Mucosa of descending colon (tissue), 3 donors: ENCODE results near the gene MLF2. TPM values are rescaled to one million over a fixed set of nuclear protein-coding genes. Genes with fewer than 3 reads are reported as not detected.

ENCODE experiments used
- ATAC-seq: fragments of 200-7000 bp; cut with Tn5 transposase; one replicate; pipeline ENCODE4 v1.9.1; 2020; ENCODE audit warnings: mild to moderate bottlenecking, moderate library complexity
- DNase-seq, 3 donors: peaks; one replicate each; pipeline ENCODE4 v3.0.0-alpha.2; 2020
- H3K36me3 ChIP-seq: fragments of 200-600 bp; one replicate; pipeline ENCODE4 v1.8.0; 2021; ENCODE audit warnings: low read depth, mild to moderate bottlenecking
- H3K4me1 ChIP-seq: fragments of 200-600 bp; one replicate; pipeline ENCODE4 v1.8.0; 2021; ENCODE audit warnings: low read depth, mild to moderate bottlenecking
- H3K4me3 ChIP-seq: fragments of 200-600 bp; one replicate; pipeline ENCODE4 v1.8.0; 2021; ENCODE audit warnings: mild to moderate bottlenecking
- H3K9me3 ChIP-seq: fragments of 200-600 bp; one replicate; pipeline ENCODE4 v1.8.0; 2021; ENCODE audit warnings: mild to moderate bottlenecking
- intact Hi-C, 2 donors: fragments of 100-400 bp; cut with DNase I in 1 of 2; cut with micrococcal nuclease in 1 of 2; formaldehyde crosslinking; loops; one replicate each; pipeline versions ENCODE4 v1.11.0 to v1.11.1; 2022; cut with DNase I, micrococcal nuclease
- total RNA-seq, 3 donors: library from RNA; stranded (reverse); fragmentation: NEBNext Ultra II Directional in 2 of 3; extraction: Animal tissue kit (Norgen Biotek cat#: 25700) in 2 of 3; gene quantifications; one replicate each; pipeline versions ENCODE4 v1.2.1 to v1.2.4, GENCODE V29; 2021 to 2023
- TF ChIP-seq, protein P1 (sequence below): fragments of 200-600 bp; IDR thresholded peaks from one replicate; pipeline ENCODE4 v1.8.0; 2022; ENCODE audit warnings: antibody characterized with exemption, mild to moderate bottlenecking
- donor health status: DM: no; HTN: no; CAD: no; lungs with moderate emphysema.
- donor health status: DM: no; HTN: no; CAD: no.
- donor health status: DM: no; HTN: yes; CAD: no.

MLF2 gene
- total RNA-seq, 3 donors from 2014 or later: 136 to 177 (median 149) TPM

DNA sequence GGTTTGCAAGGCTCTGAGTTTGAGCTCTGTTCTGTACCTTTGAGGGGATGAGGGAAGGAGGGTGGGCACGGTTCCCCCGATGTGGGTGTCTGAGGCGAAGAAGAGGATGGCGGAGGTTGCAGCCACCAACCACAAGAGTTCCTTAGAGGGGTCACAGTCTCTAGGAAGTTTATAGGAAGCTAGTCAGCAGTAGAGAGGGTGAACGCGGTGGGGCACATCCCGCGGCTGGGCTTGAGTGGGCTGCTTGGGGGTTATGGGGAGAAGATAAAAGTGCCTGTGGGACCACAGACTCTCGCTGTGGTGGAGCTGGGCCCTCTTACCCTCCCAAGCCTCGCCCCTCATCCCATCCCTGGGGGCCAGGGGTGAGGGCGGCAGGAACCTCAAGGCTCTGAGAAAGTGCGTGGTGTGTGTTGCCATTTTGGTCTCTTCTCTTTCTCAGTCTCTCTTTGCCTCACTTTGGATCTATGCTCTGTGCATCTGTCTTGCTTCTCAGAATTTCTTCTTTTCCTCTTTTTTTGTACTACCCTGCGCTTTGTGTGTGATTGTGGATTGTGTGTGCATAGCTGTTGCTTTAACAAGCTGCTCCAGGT lies 39.1 kb upstream of the MLF2 start:
- no peaks in the 10 kb centered on the region for H3K36me3 ChIP-seq
- H3K4me1 ChIP-seq: no peaks in the 10 kb centered on the region
- TF ChIP-seq, protein P1, sequence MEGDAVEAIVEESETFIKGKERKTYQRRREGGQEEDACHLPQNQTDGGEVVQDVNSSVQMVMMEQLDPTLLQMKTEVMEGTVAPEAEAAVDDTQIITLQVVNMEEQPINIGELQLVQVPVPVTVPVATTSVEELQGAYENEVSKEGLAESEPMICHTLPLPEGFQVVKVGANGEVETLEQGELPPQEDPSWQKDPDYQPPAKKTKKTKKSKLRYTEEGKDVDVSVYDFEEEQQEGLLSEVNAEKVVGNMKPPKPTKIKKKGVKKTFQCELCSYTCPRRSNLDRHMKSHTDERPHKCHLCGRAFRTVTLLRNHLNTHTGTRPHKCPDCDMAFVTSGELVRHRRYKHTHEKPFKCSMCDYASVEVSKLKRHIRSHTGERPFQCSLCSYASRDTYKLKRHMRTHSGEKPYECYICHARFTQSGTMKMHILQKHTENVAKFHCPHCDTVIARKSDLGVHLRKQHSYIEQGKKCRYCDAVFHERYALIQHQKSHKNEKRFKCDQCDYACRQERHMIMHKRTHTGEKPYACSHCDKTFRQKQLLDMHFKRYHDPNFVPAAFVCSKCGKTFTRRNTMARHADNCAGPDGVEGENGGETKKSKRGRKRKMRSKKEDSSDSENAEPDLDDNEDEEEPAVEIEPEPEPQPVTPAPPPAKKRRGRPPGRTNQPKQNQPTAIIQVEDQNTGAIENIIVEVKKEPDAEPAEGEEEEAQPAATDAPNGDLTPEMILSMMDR: no peak
- intact Hi-C loops: no loop called here
- no peaks in the 10 kb centered on the region for H3K9me3 ChIP-seq
- ATAC-seq (no peak), DNase-seq (no peak)
- no peak overlapping the region for H3K4me3 ChIP-seq

DNA sequence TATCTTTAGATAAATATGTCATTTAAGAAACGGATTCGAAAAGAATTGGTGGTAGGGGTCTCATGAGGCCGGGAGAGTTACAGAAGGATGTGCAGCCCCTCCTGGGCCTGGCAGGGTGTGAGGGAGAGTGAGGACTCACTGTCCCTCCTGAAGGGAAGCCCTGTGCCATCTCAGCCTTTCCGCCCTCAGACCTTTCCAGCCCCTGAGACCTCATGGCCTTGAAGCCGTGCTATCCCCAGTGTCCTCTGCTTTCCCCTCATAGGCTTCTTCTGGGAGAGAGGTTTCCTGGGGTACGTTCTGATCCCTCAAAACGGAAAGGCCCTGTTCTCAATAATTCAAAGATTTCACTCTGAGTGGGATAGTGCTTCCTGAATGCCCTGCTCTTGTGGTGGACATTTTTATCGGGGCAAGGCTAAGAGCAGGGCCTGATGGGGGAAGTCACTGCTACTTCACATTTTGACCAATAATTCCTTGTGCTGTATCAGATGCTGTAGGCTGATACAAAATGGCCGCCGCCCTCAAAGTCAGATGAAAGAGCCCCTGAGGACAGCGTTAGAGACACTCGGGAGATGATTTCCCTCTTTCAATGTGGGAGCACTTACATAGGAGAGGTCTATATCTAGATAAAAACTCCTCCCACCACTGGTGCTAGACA lies 37.7 kb upstream of the MLF2 start:
- ATAC-seq: no peak
- Histone ChIP-seq H3K4me1 (no peaks in the 10 kb centered on the region), H3K9me3 (no peaks in the 10 kb centered on the region), H3K4me3 (no peak overlapping the region), H3K36me3 (no peaks in the 10 kb centered on the region)
- TF ChIP-seq, protein P1: no peak
- intact Hi-C loops: no loop called here
- DNase-seq: no peak

DNA sequence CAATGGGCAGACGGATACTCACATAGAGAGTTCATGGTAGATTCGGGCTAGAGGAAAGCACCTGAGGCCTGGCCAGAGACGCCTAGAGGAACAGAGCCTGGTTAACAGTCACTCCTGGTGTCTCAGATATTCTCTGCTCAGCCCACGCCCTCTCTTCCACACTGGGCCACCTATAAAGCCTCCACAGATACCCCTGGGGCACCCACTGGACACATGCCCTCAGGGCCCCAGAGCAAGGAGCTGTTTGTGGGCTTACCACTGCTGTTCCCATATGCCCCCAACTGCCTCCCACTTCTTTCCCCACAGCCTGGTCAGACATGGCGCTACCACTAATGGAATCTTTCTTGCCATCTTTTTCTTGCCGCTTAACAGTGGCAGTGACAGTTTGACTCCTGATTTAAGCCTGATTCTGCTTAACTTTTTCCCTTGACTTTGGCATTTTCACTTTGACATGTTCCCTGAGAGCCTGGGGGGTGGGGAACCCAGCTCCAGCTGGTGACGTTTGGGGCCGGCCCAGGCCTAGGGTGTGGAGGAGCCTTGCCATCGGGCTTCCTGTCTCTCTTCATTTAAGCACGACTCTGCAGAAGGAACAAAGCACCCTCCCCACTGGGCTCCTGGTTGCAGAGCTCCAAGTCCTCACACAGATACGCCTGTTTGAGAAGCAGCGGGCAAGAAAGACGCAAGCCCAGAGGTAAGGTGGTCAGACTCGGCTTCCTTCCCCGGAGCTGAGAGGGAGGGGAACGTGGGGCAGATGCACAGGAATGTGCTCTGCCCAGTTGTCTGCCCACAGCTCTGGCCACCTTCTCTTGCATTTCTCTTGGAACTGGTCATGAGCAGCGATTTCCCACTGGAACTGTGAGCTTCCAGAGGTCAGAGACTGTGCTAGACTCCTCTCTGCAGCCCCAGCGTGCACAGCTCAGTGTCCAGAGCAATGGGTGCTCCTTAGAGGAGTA lies 36.3 kb upstream of the MLF2 start, which contains the start of gene CD4:
Gene CD4, plus strand, starts transcription at position 557 of the 953 bp plus-strand sequence. CDS start 10,611 bp downstream, outside the sequence.
- no peaks in the 10 kb centered on the region for H3K4me1 ChIP-seq
- no peaks in the 10 kb centered on the region for H3K36me3 ChIP-seq
- H3K4me3 ChIP-seq: no peak within 1 kb of the TSS
- DNase-seq: peak; percentile 66 to 81 (median 68)
- TF ChIP-seq, protein P1: no peak
- no peaks in the 10 kb centered on the region for H3K9me3 ChIP-seq
- peak; percentile 75 for ATAC-seq
- intact Hi-C loops: no loop called here

DNA sequence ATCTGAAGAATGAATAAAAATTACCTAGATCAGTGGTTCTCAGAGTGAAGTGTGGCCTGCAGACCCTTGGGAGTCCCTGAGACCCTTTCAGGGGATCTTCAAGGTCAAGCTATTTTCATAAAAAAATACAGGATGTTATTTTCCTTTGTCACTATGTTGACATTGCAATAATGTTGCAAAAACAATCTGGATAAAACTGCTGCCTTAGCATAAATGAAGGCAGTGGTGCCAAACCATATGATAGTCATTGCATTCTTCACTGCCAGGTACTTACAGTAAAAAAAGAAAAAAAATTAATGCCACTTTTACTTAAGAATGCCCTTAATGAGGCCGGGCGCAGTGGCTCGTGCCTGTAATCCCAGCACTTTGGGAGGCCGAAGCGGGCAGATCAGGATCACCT lies 34.4 kb upstream of the MLF2 start:
- DNase-seq: no peak
- no peaks in the 10 kb centered on the region for H3K9me3 ChIP-seq
- H3K4me3 ChIP-seq: no peak overlapping the region
- no peak for ATAC-seq
- TF ChIP-seq, protein P1: no peak
- H3K4me1 ChIP-seq: no peaks in the 10 kb centered on the region
- no peaks in the 10 kb centered on the region for H3K36me3 ChIP-seq
- intact Hi-C loops: no loop called here

DNA sequence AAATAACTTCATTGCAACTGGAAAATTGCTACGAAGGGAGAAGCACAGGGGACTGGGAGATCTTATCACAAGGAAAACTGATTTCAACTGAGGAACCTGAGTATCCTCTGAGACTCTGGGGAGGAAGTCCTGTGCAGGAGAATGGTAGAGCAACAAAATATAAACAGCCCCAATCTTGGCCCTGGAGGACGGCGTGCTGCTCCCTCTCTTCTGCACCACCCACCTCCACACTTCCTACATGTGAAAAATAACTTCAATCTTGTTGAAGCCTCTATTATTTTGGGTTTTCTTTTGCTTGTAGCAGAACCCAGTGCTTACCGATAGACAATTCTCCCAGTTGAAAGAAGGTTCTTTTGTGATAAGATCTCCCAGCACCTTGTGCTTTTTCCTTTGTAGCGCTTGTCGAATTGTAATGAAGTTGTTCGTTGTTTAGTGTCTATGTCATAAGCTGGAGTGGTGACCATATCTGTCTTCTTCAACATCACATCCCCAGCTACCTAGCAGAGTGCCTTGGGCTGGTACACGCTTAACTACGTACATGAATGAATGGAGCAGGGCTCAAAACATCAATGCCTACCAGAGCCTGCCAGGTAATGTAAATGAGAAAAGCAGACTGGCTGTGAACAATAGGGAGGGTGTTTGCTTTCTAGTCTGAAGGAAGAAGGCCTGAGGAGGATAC lies 33.6 kb upstream of the MLF2 start:
- intact Hi-C loops: no loop called here
- Histone ChIP-seq H3K4me3 (no peak overlapping the region), H3K36me3 (no peaks in the 10 kb centered on the region), H3K4me1 (no peaks in the 10 kb centered on the region), H3K9me3 (no peaks in the 10 kb centered on the region)
- DNase-seq (no peak), ATAC-seq (no peak)
- TF ChIP-seq, protein P1: no peak
